Measurements from ENCODE around the gene AFF2. TPM values are rescaled to one million over a fixed set of nuclear protein-coding genes. Genes with fewer than 3 reads are reported as not detected.

Gene AFF2
- total RNA-seq, 2 experiments from 2014 or later, result 0.13 to 0.40 TPM

GRCh38 chrX:149022485-149022884 lies 522.1 kb downstream of the AFF2 start:
- Mint-ChIP-seq H3K27me3 (ENCODE audit: low read depth) (no peaks in the 10 kb centered on the region), H3K4me3 (no peak overlapping the region), H3K9me3 (ENCODE audit: insufficient read depth) (no peaks in the 10 kb centered on the region), H3K36me3 (ENCODE audit: low read depth) (no peaks in the 10 kb centered on the region), H3K4me1 (ENCODE audit: low read depth) (no peaks in the 10 kb centered on the region), H3K27ac (no peak overlapping the region)
- ChIA-PET CTCF (no interaction called here), POLR2A (no interaction called here)
- no peak for ATAC-seq
- DNase-seq, result no peak

GRCh38 chrX:149032449-149032848 lies 532.0 kb downstream of the AFF2 start:
- ChIA-PET POLR2A (no interaction called here), CTCF (no interaction called here)
- DNase-seq (no peak), ATAC-seq (no peak)
- no peak overlapping the region for H3K4me3 Mint-ChIP-seq
- no peaks in the 10 kb centered on the region for H3K27me3 Mint-ChIP-seq (ENCODE audit: low read depth)
- no peaks in the 10 kb centered on the region for H3K9me3 Mint-ChIP-seq (ENCODE audit: insufficient read depth)
- H3K4me1 Mint-ChIP-seq (ENCODE audit: low read depth), result no peaks in the 10 kb centered on the region
- no peak overlapping the region for H3K27ac Mint-ChIP-seq
- H3K36me3 Mint-ChIP-seq (ENCODE audit: low read depth), result no peaks in the 10 kb centered on the region

- Mint-ChIP-seq H3K4me3 (no peak overlapping the region), H3K27ac (no peak overlapping the region), H3K4me1 (ENCODE audit: low read depth) (no peaks in the 10 kb centered on the region), H3K36me3 (ENCODE audit: low read depth) (no peaks in the 10 kb centered on the region), H3K27me3 (ENCODE audit: low read depth) (no peaks in the 10 kb centered on the region), H3K9me3 (ENCODE audit: insufficient read depth) (no peaks in the 10 kb centered on the region)
- POLR2A ChIA-PET, result no interaction called here
- DNase-seq, result no peak
- CTCF ChIA-PET, result no interaction called here
- ATAC-seq, result no peak
Observed at GRCh38 chrX:149036086-149036485, 535.7 kb downstream of the AFF2 start.

- POLR2A ChIA-PET, result no interaction called here
Observed at GRCh38 chrX:149037281-149037870, 537.0 kb downstream of the AFF2 start.

GRCh38 chrX:149039057-149039456 lies 538.6 kb downstream of the AFF2 start:
- no peak for ATAC-seq
- ChIA-PET CTCF (no interaction called here), POLR2A (no interaction called here)

More at GRCh38 chrX:149037281-149037870, 537.0 kb downstream of the AFF2 start:
- no peaks in the 10 kb centered on the region for H3K9me3 Mint-ChIP-seq (ENCODE audit: insufficient read depth)
- no peak overlapping the region for H3K4me3 Mint-ChIP-seq
- H3K36me3 Mint-ChIP-seq (ENCODE audit: low read depth), result no peaks in the 10 kb centered on the region
- no peak overlapping the region for H3K27ac Mint-ChIP-seq
- no peaks in the 10 kb centered on the region for H3K4me1 Mint-ChIP-seq (ENCODE audit: low read depth)
- no peaks in the 10 kb centered on the region for H3K27me3 Mint-ChIP-seq (ENCODE audit: low read depth)
- CTCF ChIA-PET, result no interaction called here
- DNase-seq (no peak), ATAC-seq (no peak)

GRCh38 chrX:149040873-149041535 lies 540.6 kb downstream of the AFF2 start:
- Mint-ChIP-seq H3K27ac (no peak overlapping the region), H3K4me1 (ENCODE audit: low read depth) (no peaks in the 10 kb centered on the region), H3K27me3 (ENCODE audit: low read depth) (no peaks in the 10 kb centered on the region), H3K36me3 (ENCODE audit: low read depth) (no peaks in the 10 kb centered on the region), H3K4me3 (no peak overlapping the region), H3K9me3 (ENCODE audit: insufficient read depth) (no peaks in the 10 kb centered on the region)
- POLR2A ChIA-PET, result no interaction called here
- CTCF ChIA-PET, result no interaction called here
- DNase-seq, result no peak
- no peak for ATAC-seq

More at GRCh38 chrX:149039057-149039456, 538.6 kb downstream of the AFF2 start:
- Mint-ChIP-seq H3K27ac (no peak overlapping the region), H3K36me3 (ENCODE audit: low read depth) (no peaks in the 10 kb centered on the region), H3K4me3 (no peak overlapping the region), H3K9me3 (ENCODE audit: insufficient read depth) (no peaks in the 10 kb centered on the region), H3K4me1 (ENCODE audit: low read depth) (no peaks in the 10 kb centered on the region), H3K27me3 (ENCODE audit: low read depth) (no peaks in the 10 kb centered on the region)
- no peak for DNase-seq

- ChIA-PET POLR2A (no interaction called here), CTCF (no interaction called here)
- Mint-ChIP-seq H3K9me3 (ENCODE audit: insufficient read depth) (no peaks in the 10 kb centered on the region), H3K4me3 (no peak overlapping the region), H3K36me3 (ENCODE audit: low read depth) (no peaks in the 10 kb centered on the region), H3K27ac (no peak overlapping the region), H3K27me3 (ENCODE audit: low read depth) (no peaks in the 10 kb centered on the region), H3K4me1 (ENCODE audit: low read depth) (no peaks in the 10 kb centered on the region)
- DNase-seq (no peak), ATAC-seq (no peak)
Observed at GRCh38 chrX:149043401-149043800, 543.0 kb downstream of the AFF2 start.

GRCh38 chrX:149044471-149044870 lies 544.1 kb downstream of the AFF2 start:
- no peaks in the 10 kb centered on the region for H3K9me3 Mint-ChIP-seq (ENCODE audit: insufficient read depth)
- H3K27ac Mint-ChIP-seq, result no peak overlapping the region
- ATAC-seq (no peak), DNase-seq (no peak)
- H3K4me1 Mint-ChIP-seq (ENCODE audit: low read depth), result no peaks in the 10 kb centered on the region
- H3K27me3 Mint-ChIP-seq (ENCODE audit: low read depth), result no peaks in the 10 kb centered on the region
- CTCF ChIA-PET, result no interaction called here
- H3K4me3 Mint-ChIP-seq, result no peak overlapping the region
- POLR2A ChIA-PET, result no interaction called here
- no peaks in the 10 kb centered on the region for H3K36me3 Mint-ChIP-seq (ENCODE audit: low read depth)

GRCh38 chrX:149045645-149046210 lies 545.3 kb downstream of the AFF2 start:
- DNase-seq (no peak), ATAC-seq (no peak)
- Mint-ChIP-seq H3K27me3 (ENCODE audit: low read depth) (no peaks in the 10 kb centered on the region), H3K27ac (no peak overlapping the region), H3K9me3 (ENCODE audit: insufficient read depth) (no peaks in the 10 kb centered on the region), H3K4me1 (ENCODE audit: low read depth) (no peaks in the 10 kb centered on the region), H3K36me3 (ENCODE audit: low read depth) (no peaks in the 10 kb centered on the region), H3K4me3 (no peak overlapping the region)
- CTCF ChIA-PET, result no interaction called here
- POLR2A ChIA-PET, result no interaction called here

Measured in activated CD8-positive, alpha-beta T cell treated with anti-CD3 and anti-CD28 coated beads, Interleukin-2, amount 10 ng/mL, durations not matched to agents 7 days and 5 days (primary cell).